ENCODE measurements around the gene CCDC81.

CCDC81 gene

GRCh38 chr11:86440843-86441242, 66.2 kb downstream of the CCDC81 start:
- DNase-seq (ENCODE audit: low spot score) = no peak

GRCh38 chr11:86442420-86442819, 67.7 kb downstream of the CCDC81 start:
- no peak for DNase-seq (ENCODE audit: low spot score)

GRCh38 chr11:86442827-86443226, 68.1 kb downstream of the CCDC81 start:
- no peak for DNase-seq (ENCODE audit: low spot score)

GRCh38 chr11:86443415-86443814, 68.7 kb downstream of the CCDC81 start:
- DNase-seq (ENCODE audit: low spot score) = no peak

GRCh38 chr11:86444981-86445380, 70.3 kb downstream of the CCDC81 start:
- no peak for DNase-seq (ENCODE audit: low spot score)

- DNase-seq (ENCODE audit: low spot score) = no peak
These were observed 71.7 kb downstream of the CCDC81 start for GRCh38 chr11:86446163-86446923.

GRCh38 chr11:86446924-86447285, 72.2 kb downstream of the CCDC81 start:
- no peak for DNase-seq (ENCODE audit: low spot score)

- DNase-seq (ENCODE audit: low spot score) = no peak
These were observed 73.2 kb downstream of the CCDC81 start for GRCh38 chr11:86447763-86448480.

- DNase-seq (ENCODE audit: low spot score) = no peak
These were observed 75.4 kb downstream of the CCDC81 start for GRCh38 chr11:86449993-86450629.

GRCh38 chr11:86453290-86454030, 78.8 kb downstream of the CCDC81 start:
- DNase-seq (ENCODE audit: low spot score) = no peak

- DNase-seq (ENCODE audit: low spot score) = peak; percentile 68
These were observed 81.6 kb downstream of the CCDC81 start for GRCh38 chr11:86456075-86456939.

- DNase-seq (ENCODE audit: low spot score) = no peak
These were observed 83.8 kb downstream of the CCDC81 start for GRCh38 chr11:86458294-86459001.

GRCh38 chr11:86459002-86459385, 84.3 kb downstream of the CCDC81 start:
- no peak for DNase-seq (ENCODE audit: low spot score)

- DNase-seq (ENCODE audit: low spot score) = no peak
These were observed 85.2 kb downstream of the CCDC81 start for GRCh38 chr11:86459682-86460460.

GRCh38 chr11:86460461-86461385, 86.0 kb downstream of the CCDC81 start:
- DNase-seq (ENCODE audit: low spot score) = no peak

GRCh38 chr11:86461892-86462291, 87.2 kb downstream of the CCDC81 start:
- DNase-seq (ENCODE audit: low spot score) = no peak

- no peak for DNase-seq (ENCODE audit: low spot score)
These were observed 88.4 kb downstream of the CCDC81 start for GRCh38 chr11:86463120-86463519.

GRCh38 chr11:86463955-86464354, 89.3 kb downstream of the CCDC81 start:
- no peak for DNase-seq (ENCODE audit: low spot score)

Data from globus pallidus (tissue), 1 donor.